ENCODE measurements around the gene BHLHA15. TPM values are rescaled to one million over a fixed set of nuclear protein-coding genes. Genes with fewer than 3 reads are reported as not detected.

The BHLHA15 gene
- total and polyA plus RNA-seq, 12 donors = 0.57 to 3.6 (median 1.6) TPM; not detected in 8

DNA sequence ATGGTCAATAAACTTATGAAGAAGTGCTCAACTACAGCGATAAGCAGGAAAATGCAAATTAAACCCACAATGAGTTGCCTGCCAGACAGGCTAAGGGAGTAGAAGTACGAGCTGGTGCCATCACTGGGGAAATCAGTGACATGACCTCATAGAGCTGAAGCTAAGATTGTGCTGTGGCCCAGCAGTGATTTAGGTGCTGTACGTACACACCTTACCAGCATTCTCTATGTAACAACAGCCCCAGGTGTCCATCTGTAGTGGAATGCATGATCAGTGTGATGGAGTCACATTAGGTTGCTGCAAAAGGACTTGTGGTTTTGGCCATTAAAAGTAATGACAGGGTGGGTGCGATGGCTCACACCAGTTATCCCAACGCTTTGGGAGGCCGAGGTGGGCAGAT is 46.5 kb downstream of the BHLHA15 start:
- TF ChIP-seq POLR2A (IDR thresholded peaks at IDR 0.05) = no peak
- 81 to 95% (median 85%) methylated on average over 6 of the region's 6 CpGs for WGBS, 4 donors
- Histone ChIP-seq H3K4me3 (no peak overlapping the region), H3K27me3 (no peaks in the 10 kb centered on the region), H3K36me3 (replicated peaks in 1 of 2) (peaks cover 0 to 9% of the 10 kb centered on the region in 2 donors), H3K27ac (no peak overlapping the region), H3K4me1 (replicated peaks in 1 of 2) (peaks cover 3 to 9% of the 10 kb centered on the region in 2 donors), H3K9me3 (replicated peaks in 1 of 3) (no peaks in the 10 kb centered on the region)
- intact Hi-C loops (cut with DNase I) = no loop called here
- no peak for DNase-seq

Other genes starting within 250 kb of the BHLHA15 start
- not detected for gene OCM2, start 221.2 kb upstream of the BHLHA15 start, total RNA-seq
- not detected for gene OCM2, start 221.2 kb upstream of the BHLHA15 start, polyA plus RNA-seq
- gene LMTK2, start 104.6 kb upstream of the BHLHA15 start, total RNA-seq = 10 to 100 TPM in 8 of 9 donors, 1 to 10 TPM in 1; 9.4 to 36.2 (median 23.1) TPM
- gene LMTK2, start 104.6 kb upstream of the BHLHA15 start, polyA plus RNA-seq = 10 to 100 TPM in 1 of 3 donors, 1 to 10 TPM in 2; 3.4 to 16.5 (median 5.6) TPM
- gene TECPR1, start 40.8 kb downstream of the BHLHA15 start, total RNA-seq = 10 to 100 TPM; 10.4 to 35.0 (median 17.1) TPM
- gene TECPR1, start 40.8 kb downstream of the BHLHA15 start, polyA plus RNA-seq = 10 to 100 TPM in 2 of 3 donors, 1 to 10 TPM in 1; 6.2 to 36.4 (median 12.3) TPM
- 100 to 1,000 TPM in 7 of 9 donors, 10 to 100 TPM in 2; 50.2 to 379 (median 151) TPM for gene BRI3, start 70.2 kb downstream of the BHLHA15 start, total RNA-seq
- 100 to 1,000 TPM; 165 to 204 (median 200) TPM for gene BRI3, start 70.2 kb downstream of the BHLHA15 start, polyA plus RNA-seq
- 10 to 100 TPM; 16.9 to 37.5 (median 25.4) TPM for gene BAIAP2L1, start 189.7 kb downstream of the BHLHA15 start, total RNA-seq
- 10 to 100 TPM; 21.8 to 49.0 (median 23.1) TPM for gene BAIAP2L1, start 189.7 kb downstream of the BHLHA15 start, polyA plus RNA-seq